B cell (primary cell): ENCODE measurements around the gene TBC1D22A.

Source experiments
- CTCF ChIP-seq: fragments of 200-600 bp; IDR thresholded peaks from one replicate; pipeline ENCODE4 v1.8.0; 2022; ENCODE audit warnings: antibody characterized with exemption, mild to moderate bottlenecking
- EZH2 ChIP-seq: IDR thresholded peaks from 2 replicates; pipeline ENCODE4 v1.6.1; 2012; ENCODE audit warnings: borderline replicate concordance, low read depth, mild to moderate bottlenecking, moderate library complexity, low read length; ENCODE audit not compliant: insufficient read depth, poor library complexity, severe bottlenecking

GRCh38 chr22:47102081-47102480, 339.6 kb downstream of the TBC1D22A start:
- TF ChIP-seq CTCF, result no peak
- TF ChIP-seq EZH2, result no peak
